Keratinocyte (primary cell): ENCODE measurements around the gene LEKR1.
"Not testable (repeated sequence)": the region's sequence is repeated elsewhere in the genome, so short reads cannot be mapped to it uniquely, and the experiment has no call there.

Experiments used
- EZH2 ChIP-seq: IDR thresholded peaks from one replicate; pipeline ENCODE4 v1.6.1; 2012; ENCODE audit warnings: inconsistent platforms, mild to moderate bottlenecking, low read length, moderate library complexity
- TF ChIP-seq, protein P1 (sequence below), 3 experiments: IDR thresholded peaks in 1 of 3; conservative IDR thresholded peaks in 1 of 3; optimal IDR thresholded peaks in 1 of 3; 2 replicates in 2 of 3; 3 replicates in 1 of 3; pipeline versions ENCODE3 to v1.5.1; 2011; ENCODE audit warnings: low read length in 3 of 3, mild to moderate bottlenecking in 3 of 3, moderate library complexity in 2 of 3, control low read depth in 1 of 3, inconsistent platforms in 1 of 3; ENCODE audit not compliant: insufficient read depth in 2 of 3; ENCODE audit errors: extremely low read depth in 1 of 3

DNA sequence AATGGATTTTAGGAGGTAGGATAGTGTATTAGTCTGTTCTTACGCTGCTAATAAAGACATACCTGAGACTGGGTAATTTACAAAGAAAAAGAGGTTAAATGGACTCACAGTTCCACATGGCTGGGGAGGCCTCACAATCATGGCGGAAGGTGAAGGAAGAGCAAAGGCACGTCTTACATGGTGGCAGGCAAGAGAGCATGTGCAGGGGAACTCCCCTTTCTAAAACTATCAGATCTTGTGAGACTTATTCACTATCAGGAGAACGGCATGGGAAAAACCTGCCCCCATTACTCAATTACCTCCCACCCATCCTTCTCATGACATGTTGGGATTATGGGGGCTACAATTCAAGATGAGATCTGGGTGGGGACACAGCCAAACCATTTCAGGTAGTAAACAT is 25.9 kb upstream of the LEKR1 start:
- TF ChIP-seq, protein P1, sequence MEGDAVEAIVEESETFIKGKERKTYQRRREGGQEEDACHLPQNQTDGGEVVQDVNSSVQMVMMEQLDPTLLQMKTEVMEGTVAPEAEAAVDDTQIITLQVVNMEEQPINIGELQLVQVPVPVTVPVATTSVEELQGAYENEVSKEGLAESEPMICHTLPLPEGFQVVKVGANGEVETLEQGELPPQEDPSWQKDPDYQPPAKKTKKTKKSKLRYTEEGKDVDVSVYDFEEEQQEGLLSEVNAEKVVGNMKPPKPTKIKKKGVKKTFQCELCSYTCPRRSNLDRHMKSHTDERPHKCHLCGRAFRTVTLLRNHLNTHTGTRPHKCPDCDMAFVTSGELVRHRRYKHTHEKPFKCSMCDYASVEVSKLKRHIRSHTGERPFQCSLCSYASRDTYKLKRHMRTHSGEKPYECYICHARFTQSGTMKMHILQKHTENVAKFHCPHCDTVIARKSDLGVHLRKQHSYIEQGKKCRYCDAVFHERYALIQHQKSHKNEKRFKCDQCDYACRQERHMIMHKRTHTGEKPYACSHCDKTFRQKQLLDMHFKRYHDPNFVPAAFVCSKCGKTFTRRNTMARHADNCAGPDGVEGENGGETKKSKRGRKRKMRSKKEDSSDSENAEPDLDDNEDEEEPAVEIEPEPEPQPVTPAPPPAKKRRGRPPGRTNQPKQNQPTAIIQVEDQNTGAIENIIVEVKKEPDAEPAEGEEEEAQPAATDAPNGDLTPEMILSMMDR (optimal IDR thresholded peaks at IDR 0.05 in 1 of 3, IDR thresholded peaks at IDR 0.05 in 1 of 3, conservative IDR thresholded peaks at IDR 0.05 in 1 of 3; ENCODE audit: extremely low read depth in 1 of 3, insufficient read depth in 2 of 3, low read length in 3 of 3), result not testable (repeated sequence)
- not testable (repeated sequence) for TF ChIP-seq EZH2
